Esophagus squamous epithelium (tissue), 4 donors: ENCODE results near the gene AMBP.

Experiments
- CTCF ChIP-seq, 6 experiments: fragments of 450-650 bp in 4 of 6; fragments of 200-600 bp in 2 of 6; sonication (generic) in 2 of 6; IDR thresholded peaks; one replicate each; pipeline ENCODE4 v1.5.1; 2016 to 2019; ENCODE audit warnings: antibody characterized with exemption in 6 of 6, mild to moderate bottlenecking in 4 of 6, moderate library complexity in 4 of 6
- POLR2A ChIP-seq, 4 donors: fragments of 450-650 bp; IDR thresholded peaks; one replicate each; pipeline ENCODE4 v1.6.1; 2017; ENCODE audit warnings: antibody characterized with exemption in 4 of 4, mild to moderate bottlenecking in 4 of 4, moderate library complexity in 3 of 4

GRCh38 chr9:114098936-114099668 is 21.0 kb upstream of the AMBP start, which contains the start of gene KIF12:
- TF ChIP-seq CTCF (IDR thresholded peaks at IDR 0.05) (no peak), POLR2A (IDR thresholded peaks at IDR 0.05) (no peak)
